ENCODE results near the gene RSPRY1.
"Not testable (repeated sequence)": the region's sequence is repeated elsewhere in the genome, so short reads cannot be mapped to it uniquely, and the experiment has no call there.

The RSPRY1 gene

GRCh38 chr16:57273826-57274225 lies 87.7 kb downstream of the RSPRY1 start:
- no peaks in the 10 kb centered on the region for H3K27me3 ChIP-seq (replicated peaks; ENCODE audit: control insufficient read depth, insufficient read depth, low read length)
- no peak overlapping the region for H3K4me3 ChIP-seq (replicated peaks; ENCODE audit: low read depth, low read length)
- DNase-seq (ENCODE audit: extremely low read depth, insufficient read length) = no peak
- TF ChIP-seq, protein P1, sequence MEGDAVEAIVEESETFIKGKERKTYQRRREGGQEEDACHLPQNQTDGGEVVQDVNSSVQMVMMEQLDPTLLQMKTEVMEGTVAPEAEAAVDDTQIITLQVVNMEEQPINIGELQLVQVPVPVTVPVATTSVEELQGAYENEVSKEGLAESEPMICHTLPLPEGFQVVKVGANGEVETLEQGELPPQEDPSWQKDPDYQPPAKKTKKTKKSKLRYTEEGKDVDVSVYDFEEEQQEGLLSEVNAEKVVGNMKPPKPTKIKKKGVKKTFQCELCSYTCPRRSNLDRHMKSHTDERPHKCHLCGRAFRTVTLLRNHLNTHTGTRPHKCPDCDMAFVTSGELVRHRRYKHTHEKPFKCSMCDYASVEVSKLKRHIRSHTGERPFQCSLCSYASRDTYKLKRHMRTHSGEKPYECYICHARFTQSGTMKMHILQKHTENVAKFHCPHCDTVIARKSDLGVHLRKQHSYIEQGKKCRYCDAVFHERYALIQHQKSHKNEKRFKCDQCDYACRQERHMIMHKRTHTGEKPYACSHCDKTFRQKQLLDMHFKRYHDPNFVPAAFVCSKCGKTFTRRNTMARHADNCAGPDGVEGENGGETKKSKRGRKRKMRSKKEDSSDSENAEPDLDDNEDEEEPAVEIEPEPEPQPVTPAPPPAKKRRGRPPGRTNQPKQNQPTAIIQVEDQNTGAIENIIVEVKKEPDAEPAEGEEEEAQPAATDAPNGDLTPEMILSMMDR (IDR thresholded peaks at IDR 0.05; ENCODE audit: insufficient read depth, low read length, poor library complexity, severe bottlenecking) = no peak
- H3K36me3 ChIP-seq (ENCODE audit: control insufficient read depth, insufficient read depth, low read length) = no peaks in the 10 kb centered on the region

DNA sequence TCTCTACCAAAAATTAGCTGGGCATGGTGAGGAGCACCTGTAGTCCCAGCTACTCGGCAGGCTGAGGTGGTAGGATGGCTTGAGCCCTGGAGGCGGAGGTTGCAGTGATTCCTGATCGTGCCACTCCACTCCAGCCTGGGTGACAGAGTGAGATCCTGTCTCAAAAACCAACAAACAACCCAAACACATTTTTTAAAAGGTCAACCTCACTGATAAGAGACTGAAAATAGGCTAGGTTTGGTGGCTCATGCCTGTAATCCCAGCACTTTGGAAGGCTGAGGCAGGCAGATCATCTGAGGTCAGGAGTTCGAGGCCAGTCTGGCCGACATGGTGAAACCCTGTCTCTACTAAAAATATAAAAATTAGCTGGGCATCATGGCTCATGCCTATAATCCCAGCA lies 89.8 kb downstream of the RSPRY1 start:
- not testable (repeated sequence) for H3K27me3 ChIP-seq (replicated peaks; ENCODE audit: control insufficient read depth, insufficient read depth, low read length); H3K4me3 ChIP-seq (replicated peaks; ENCODE audit: low read depth, low read length); DNase-seq (ENCODE audit: extremely low read depth, insufficient read length); H3K36me3 ChIP-seq (ENCODE audit: control insufficient read depth, insufficient read depth, low read length)

DNA sequence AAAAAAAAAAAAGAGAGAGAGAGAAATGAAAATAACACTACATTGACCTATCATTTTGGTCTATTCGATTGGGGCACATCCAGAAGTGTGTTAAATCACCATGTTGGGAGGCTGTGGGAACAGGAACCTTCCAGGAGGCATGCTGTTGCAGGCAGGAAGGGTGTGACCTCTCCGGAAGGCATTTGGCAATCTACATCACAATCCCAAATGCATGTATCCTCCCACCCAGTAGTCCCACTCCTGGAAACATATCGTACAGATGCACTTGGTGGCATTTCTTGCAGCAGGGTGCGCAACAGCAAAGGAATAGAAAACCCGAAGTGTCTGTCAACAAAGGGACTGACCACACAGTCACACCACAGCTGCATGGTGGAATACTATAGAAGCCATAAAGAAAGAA lies 90.5 kb downstream of the RSPRY1 start:
- Histone ChIP-seq H3K27me3 (replicated peaks; ENCODE audit: control insufficient read depth, insufficient read depth, low read length) (no peaks in the 10 kb centered on the region), H3K4me3 (replicated peaks; ENCODE audit: low read depth, low read length) (no peak overlapping the region), H3K36me3 (ENCODE audit: control insufficient read depth, insufficient read depth, low read length) (no peaks in the 10 kb centered on the region)
- DNase-seq (ENCODE audit: extremely low read depth, insufficient read length) = no peak
- TF ChIP-seq, protein P1 (IDR thresholded peaks at IDR 0.05; ENCODE audit: insufficient read depth, low read length, poor library complexity, severe bottlenecking) = no peak

GRCh38 chr16:57277586-57277985 lies 91.5 kb downstream of the RSPRY1 start:
- TF ChIP-seq, protein P1 (IDR thresholded peaks at IDR 0.05; ENCODE audit: insufficient read depth, low read length, poor library complexity, severe bottlenecking) = no peak
- no peaks in the 10 kb centered on the region for H3K27me3 ChIP-seq (replicated peaks; ENCODE audit: control insufficient read depth, insufficient read depth, low read length)
- no peak overlapping the region for H3K4me3 ChIP-seq (replicated peaks; ENCODE audit: low read depth, low read length)
- H3K36me3 ChIP-seq (ENCODE audit: control insufficient read depth, insufficient read depth, low read length) = no peaks in the 10 kb centered on the region
- no peak for DNase-seq (ENCODE audit: extremely low read depth, insufficient read length)

GRCh38 chr16:57278494-57278893 lies 92.4 kb downstream of the RSPRY1 start:
- no peak for DNase-seq (ENCODE audit: extremely low read depth, insufficient read length)
- no peaks in the 10 kb centered on the region for H3K36me3 ChIP-seq (ENCODE audit: control insufficient read depth, insufficient read depth, low read length)
- H3K4me3 ChIP-seq (replicated peaks; ENCODE audit: low read depth, low read length) = no peak overlapping the region
- H3K27me3 ChIP-seq (replicated peaks; ENCODE audit: control insufficient read depth, insufficient read depth, low read length) = no peaks in the 10 kb centered on the region
- TF ChIP-seq, protein P1 (IDR thresholded peaks at IDR 0.05; ENCODE audit: insufficient read depth, low read length, poor library complexity, severe bottlenecking) = no peak

DNA sequence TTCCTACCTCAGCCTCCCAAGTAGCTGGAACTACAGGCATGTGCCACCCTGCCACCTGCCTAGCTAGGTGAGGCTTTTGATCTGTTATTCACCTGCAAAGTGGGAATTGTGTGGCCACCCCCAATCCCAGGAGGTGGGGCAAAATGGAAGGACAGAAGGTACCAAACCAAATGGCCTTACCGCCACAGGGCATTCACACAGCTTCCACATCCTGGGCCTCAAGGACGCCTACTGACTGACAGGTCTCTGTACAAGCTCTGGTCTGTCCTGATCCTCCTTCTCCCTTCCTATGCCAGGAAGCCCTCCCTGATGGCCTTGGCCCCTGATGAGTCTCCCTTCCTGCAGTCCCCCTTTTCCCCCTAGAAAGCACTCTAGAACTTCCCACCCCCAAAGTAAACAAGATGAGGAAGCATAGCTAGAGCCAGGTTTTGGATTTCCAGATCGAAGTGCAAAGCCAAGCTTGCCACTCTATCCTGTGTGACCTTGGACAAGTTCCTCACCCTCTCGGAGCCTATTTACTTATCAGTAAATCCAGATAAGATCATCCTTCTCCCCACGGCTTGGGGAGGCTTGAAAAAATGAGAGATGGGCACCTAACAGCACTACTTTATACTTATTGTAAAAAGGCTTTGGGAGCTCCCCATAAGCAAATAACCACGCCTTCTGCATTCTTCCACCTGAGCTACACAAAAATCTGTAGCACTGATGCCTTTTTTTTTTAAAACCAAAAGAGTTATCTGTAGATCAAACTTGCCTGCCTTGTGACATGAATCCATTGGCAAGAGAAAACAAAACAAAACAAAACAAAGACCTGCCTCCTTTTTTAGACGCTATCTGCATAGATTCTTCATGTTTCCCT lies 93.9 kb downstream of the RSPRY1 start:
- DNase-seq (ENCODE audit: extremely low read depth, insufficient read length) = no peak
- no peak overlapping the region for H3K4me3 ChIP-seq (replicated peaks; ENCODE audit: low read depth, low read length)
- TF ChIP-seq, protein P1 (IDR thresholded peaks at IDR 0.05; ENCODE audit: insufficient read depth, low read length, poor library complexity, severe bottlenecking) = no peak
- H3K36me3 ChIP-seq (ENCODE audit: control insufficient read depth, insufficient read depth, low read length) = no peaks in the 10 kb centered on the region
- no peaks in the 10 kb centered on the region; the same call in 1 of the 2 replicates for H3K27me3 ChIP-seq (replicated peaks; ENCODE audit: control insufficient read depth, insufficient read depth, low read length)

All from GM06990 (cell line).